Measurements from ENCODE around the gene MRGPRX3. TPM values are rescaled to one million over a fixed set of nuclear protein-coding genes. Genes with fewer than 3 reads are reported as not detected.

Gene MRGPRX3
- total RNA-seq (2016; rRNA removed; fragmentation: Illumina TruSeq; extraction: Trizol) (not detected in 2 replicates), polyA plus RNA-seq (2011; rRNA removed) (0.51 and 0.53 TPM in 2 replicates), polyA minus RNA-seq (2011; rRNA and poly(A)+ RNA removed; ENCODE audit: low replicate concordance) (0.68 TPM in 1 of 2 replicates, not detected in the other), Bru-seq, nascent RNA (percentile 6 among the genes with signal in this experiment), BruChase-seq, experiment 1, labeled RNA remaining after a 6-hour chase (percentile 6 among the genes with signal in this experiment), BruChase-seq, experiment 2, labeled RNA remaining after a 2-hour chase (percentile 6 among the genes with signal in this experiment)
- total RNA-seq (2016; cell fraction: cytosol; rRNA removed; fragmentation: Illumina TruSeq; extraction: Trizol; ENCODE audit: low read depth) = not detected in 2 replicates
- total RNA-seq (2016; cell fraction: insoluble cytoplasmic fraction; rRNA removed; fragmentation: Illumina TruSeq; extraction: Trizol) = not detected in 2 replicates
- total RNA-seq (2016; cell fraction: membrane; rRNA removed; fragmentation: Illumina TruSeq; extraction: Trizol) = not detected in 2 replicates
- total RNA-seq (2016; cell fraction: nucleus; rRNA removed; fragmentation: Illumina TruSeq; extraction: Trizol) = not detected in 2 replicates
- polyA plus RNA-seq (2011; cell fraction: cytosol; rRNA removed) = 0.40 and 0.69 TPM in 2 replicates
- not detected in 2 replicates for polyA plus RNA-seq (2011; cell fraction: nucleus; rRNA removed)
- 0.12 TPM in 1 of 2 replicates, not detected in the other for polyA plus RNA-seq (2012)
- polyA plus RNA-seq (2016; cell fraction: cytosol; fragmentation: Illumina TruSeq; extraction: Trizol; ENCODE audit: low read depth) = not detected in 2 replicates
- polyA plus RNA-seq (2016; cell fraction: insoluble cytoplasmic fraction; fragmentation: Illumina TruSeq; extraction: Trizol; ENCODE audit: low read depth) = not detected in 2 replicates
- not detected in 2 replicates for polyA plus RNA-seq (2016; cell fraction: membrane; fragmentation: Illumina TruSeq; extraction: Trizol; ENCODE audit: low read depth)
- not detected in 2 replicates for polyA plus RNA-seq (2016; cell fraction: nucleus; fragmentation: Illumina TruSeq; extraction: Trizol; ENCODE audit: insufficient read depth, low read depth)
- polyA minus RNA-seq (2011; cell fraction: cytosol; rRNA and poly(A)+ RNA removed) = not detected in 2 replicates
- not detected in 2 replicates for polyA minus RNA-seq (2011; cell fraction: nucleus; rRNA and poly(A)+ RNA removed)
- long read RNA-seq, experiment 1 = 0 reads
- long read RNA-seq, experiment 2, partial matches to known transcripts = 0 of 1 reads
- long read RNA-seq, experiment 2, other reads (novel, unspliced or antisense) = 1 of 1 reads

GRCh38 chr11:18132341-18132740, at the start of gene MRGPRX3:
Gene MRGPRX3 (plus strand): TSS chr11:18132571. CDS start chr11:18137203, 4,632 bp downstream.
- WGBS (ENCODE audit: low lambda C conversion rate) = 55% methylated on average over 3 of the region's 3 CpGs
- no TSS peak for BruUV-seq (replicated peaks)
- in situ Hi-C loops (cut with HindIII; ENCODE audit: extremely low pct_ligation_motif_present, low pct_unique_long_range_greater_than_20kb) (no loop called here), intact Hi-C loops (cut with micrococcal nuclease; ENCODE audit: unreplicated experiment) (no loop called here)
- CTCF ChIA-PET (ENCODE audit: low intra/inter-chr PET ratio, low total read pairs) = no interaction called here
- H3K4me1 ChIP-seq (ENCODE audit: insufficient read depth, low read length) = peaks cover 38% of the 10 kb centered on the region
- no peak within 1 kb of the TSS for H3K9ac ChIP-seq (ENCODE audit: insufficient read depth, low read depth, low read length)
- no peak within 1 kb of the TSS for H3K4me3 ChIP-seq (replicated peaks in 1 of 3; ENCODE audit: insufficient read depth in 1 of 3, low read depth in 2 of 3, low read length in 3 of 3)
- ATAC-seq = no peak
- TF ChIP-seq ZNF282 (IDR thresholded peaks at IDR 0.05; ENCODE audit: partially characterized antibody) = no peak
- no peak for TF ChIP-seq SALL2 (CRISPR knock-in tag; IDR thresholded peaks at IDR 0.05)
- TF ChIP-seq RARA (CRISPR knock-in tag; IDR thresholded peaks at IDR 0.05) = no peak
- no peak for TF ChIP-seq SIN3B (IDR thresholded peaks at IDR 0.05; ENCODE audit: low read length)
- TF ChIP-seq, protein P1, sequence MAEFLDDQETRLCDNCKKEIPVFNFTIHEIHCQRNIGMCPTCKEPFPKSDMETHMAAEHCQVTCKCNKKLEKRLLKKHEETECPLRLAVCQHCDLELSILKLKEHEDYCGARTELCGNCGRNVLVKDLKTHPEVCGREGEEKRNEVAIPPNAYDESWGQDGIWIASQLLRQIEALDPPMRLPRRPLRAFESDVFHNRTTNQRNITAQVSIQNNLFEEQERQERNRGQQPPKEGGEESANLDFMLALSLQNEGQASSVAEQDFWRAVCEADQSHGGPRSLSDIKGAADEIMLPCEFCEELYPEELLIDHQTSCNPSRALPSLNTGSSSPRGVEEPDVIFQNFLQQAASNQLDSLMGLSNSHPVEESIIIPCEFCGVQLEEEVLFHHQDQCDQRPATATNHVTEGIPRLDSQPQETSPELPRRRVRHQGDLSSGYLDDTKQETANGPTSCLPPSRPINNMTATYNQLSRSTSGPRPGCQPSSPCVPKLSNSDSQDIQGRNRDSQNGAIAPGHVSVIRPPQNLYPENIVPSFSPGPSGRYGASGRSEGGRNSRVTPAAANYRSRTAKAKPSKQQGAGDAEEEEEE (CRISPR knock-in tag; IDR thresholded peaks at IDR 0.05; ENCODE audit: borderline replicate concordance) = no peak
- no peak for TF ChIP-seq ZNF737 (CRISPR knock-in tag; IDR thresholded peaks at IDR 0.05; ENCODE audit: borderline replicate concordance)
- TF ChIP-seq ZNF329 (CRISPR knock-in tag; IDR thresholded peaks at IDR 0.05; ENCODE audit: low read depth) = no peak
- TF ChIP-seq ETV6 (CRISPR knock-in tag; conservative IDR thresholded peaks at IDR 0.05) = no peak
- no peak for TF ChIP-seq HNRNPH1 (optimal IDR thresholded peaks at IDR 0.05; ENCODE audit: low read depth, low read length)
- no peak for TF ChIP-seq DMAP1 (CRISPR knock-in tag; IDR thresholded peaks at IDR 0.05)
- no peak for TF ChIP-seq ZNF616 (CRISPR knock-in tag; IDR thresholded peaks at IDR 0.05; ENCODE audit: low read depth)
- TF ChIP-seq HNF4G (IDR thresholded peaks at IDR 0.05; ENCODE audit: borderline replicate concordance, low read depth, low read length) = no peak
- no peak for TF ChIP-seq HNF4G (CRISPR knock-in tag; IDR thresholded peaks at IDR 0.05; ENCODE audit: borderline replicate concordance, low read depth)
- no peak for TF ChIP-seq KLF15 (CRISPR knock-in tag; IDR thresholded peaks at IDR 0.05; ENCODE audit: borderline replicate concordance)
- TF ChIP-seq KDM5B (CRISPR knock-in tag; IDR thresholded peaks at IDR 0.05; ENCODE audit: borderline replicate concordance) = no peak
- no peak for TF ChIP-seq ZXDC (CRISPR knock-in tag; IDR thresholded peaks at IDR 0.05)
- no peak within 1 kb of the TSS for H2AFZ ChIP-seq (ENCODE audit: low read length)
- H3K27me3 ChIP-seq (ENCODE audit: control insufficient read depth in 1 of 2, insufficient read depth in 2 of 2, low read length in 2 of 2) = no peaks in the 10 kb centered on the region; a peak in 1 of 5 replicates
- H3K27ac ChIP-seq (ENCODE audit: extremely low read length, insufficient read depth, low read length) = no peak within 1 kb of the TSS
- POLR2A ChIA-PET = no interaction called here
- peaks cover 5% of the 10 kb centered on the region; the same call in 1 of the 2 replicates for H3K9me3 ChIP-seq (ENCODE audit: low read length)
- no peak for FAIRE-seq
- no peak for DNase-seq (ENCODE audit: low spot score)
- no peaks in the 10 kb centered on the region for H4K20me1 ChIP-seq (ENCODE audit: insufficient read depth, low read length)
- H3K36me3 ChIP-seq (replicated peaks in 1 of 2; ENCODE audit: control insufficient read depth in 1 of 2, insufficient read depth in 2 of 2, low read length in 2 of 2) = no peaks in the 10 kb centered on the region
- no peak within 1 kb of the TSS for H3K4me2 ChIP-seq (ENCODE audit: low read depth, low read length)
- H3K79me2 ChIP-seq (ENCODE audit: insufficient read depth, low read length) = no peaks in the 10 kb centered on the region

All from HepG2 (cell line).